HG03565 (cell line): ENCODE measurements around the gene VPS35.
A peak's percentile ranks its signal among the peaks of the same experiment; 100 is the strongest.

Experiments
- ATAC-seq: cut with Tn5 transposase; IDR thresholded peaks from one replicate; pipeline ENCODE4 v1.9.1; 2021; ENCODE audit warnings: mild to moderate bottlenecking, moderate library complexity; ENCODE audit not compliant: unreplicated experiment

VPS35 gene

GRCh38 chr16:46620266-46621005, 68.5 kb downstream of the VPS35 start:
- ATAC-seq: no peak

- no peak for ATAC-seq
Observed at GRCh38 chr16:46618516-46618915, 70.5 kb downstream of the VPS35 start.

- ATAC-seq: no peak
Observed at GRCh38 chr16:46614006-46614405, 75.0 kb downstream of the VPS35 start.

GRCh38 chr16:46613352-46613751, 75.6 kb downstream of the VPS35 start:
- ATAC-seq: no peak

- peak; percentile 84 for ATAC-seq
Observed at GRCh38 chr16:46612121-46612520, 76.9 kb downstream of the VPS35 start.

- no peak for ATAC-seq
Observed at GRCh38 chr16:46607529-46607928, 81.4 kb downstream of the VPS35 start.

- no peak for ATAC-seq
Observed at GRCh38 chr16:46606231-46606630, 82.7 kb downstream of the VPS35 start.
